A549 (cell line): ENCODE data around the gene ATP8A2. TPM values are rescaled to one million over a fixed set of nuclear protein-coding genes. Genes with fewer than 3 reads are reported as not detected.

Experiments
- ATAC-seq, 2 experiments: fragments of 200-7000 bp in 1 of 2; fragments of >200 bp in 1 of 2; cut with Nextera tagmentation in 1 of 2; cut with Tn5 transposase in 1 of 2; 3 replicates each; pipeline versions ENCODE4 v1.8.0 to v1.9.1; 2018 to 2020; ENCODE audit warnings: mild to moderate bottlenecking in 1 of 2, moderate library complexity in 1 of 2
- CTCF ChIA-PET: fragments of 300-600 bp; sonication (Branson Sonifier 250); formaldehyde crosslinking; extraction: SDS; loops from one replicate; lab custom pipeline; 2021; ENCODE audit warnings: antibody characterized with exemption, inconsistent platforms; lab: Yijun Ruan, JAX
- POLR2A ChIA-PET: fragments of 350-600 bp; formaldehyde crosslinking; extraction: SDS; loops from one replicate; lab custom pipeline; 2021; ENCODE audit warnings: antibody characterized with exemption, inconsistent platforms; lab: Yijun Ruan, JAX
- DNase-seq, 2 experiments: peaks; one replicate each; pipeline versions ENCODE4 v3.0.0 to v3.0.0-alpha.2; 2011 to 2016; ENCODE audit warnings: low read depth in 1 of 2, low spot score in 1 of 2
- FAIRE-seq: peaks from 2 replicates; lab custom pipeline; 2011; peaks lifted over from hg19 to GRCh38; lab: Jason Lieb, UNC
- H3K27ac ChIP-seq, 2 experiments: fragments of >200 bp; sonication (Bioruptor Twin); formaldehyde crosslinking; 3 replicates each; pipeline ENCODE4 v1.5.1; 2016 to 2017
- H3K4me1 ChIP-seq: fragments of >200 bp; sonication (Bioruptor Twin); formaldehyde crosslinking; 3 replicates; pipeline ENCODE4 v1.6.1; 2016
- H3K4me2 ChIP-seq: fragments of >200 bp; sonication (Bioruptor Twin); formaldehyde crosslinking; 3 replicates; pipeline ENCODE4 v1.6.1; 2016
- H3K4me3 ChIP-seq: fragments of >200 bp; sonication (Bioruptor Twin); formaldehyde crosslinking; 3 replicates; pipeline ENCODE4 v1.5.1; 2016
- H3K9me3 ChIP-seq: fragments of >200 bp; sonication (Bioruptor Twin); formaldehyde crosslinking; 3 replicates; pipeline ENCODE4 v1.6.1; 2016
- ATOH8 ChIP-seq: fragments of 250-450 bp; sonication (Bioruptor Pico); IDR thresholded peaks from 2 replicates; pipeline ENCODE4 v1.5.0; 2020; ENCODE audit warnings: low read depth, mild to moderate bottlenecking, moderate library complexity
- CHD4 ChIP-seq: fragments of 200-600 bp; sonication (generic); IDR thresholded peaks from 2 replicates; pipeline ENCODE4 v1.6.1; 2016; ENCODE audit warnings: antibody characterized with exemption, mild to moderate bottlenecking, borderline replicate concordance
- CTCF ChIP-seq: fragments of >200 bp; sonication (Bioruptor Twin); formaldehyde crosslinking; IDR thresholded peaks from 3 replicates; pipeline ENCODE4 v1.5.1; 2016
- EP300 ChIP-seq, 2 experiments: fragments of >200 bp; sonication (Bioruptor Twin); formaldehyde crosslinking; IDR thresholded peaks; 2 replicates in 1 of 2; 3 replicates in 1 of 2; pipeline ENCODE4 v1.6.1; 2016 to 2017
- HES2 ChIP-seq: fragments of >200 bp; sonication (Bioruptor Twin); formaldehyde crosslinking; IDR thresholded peaks from 2 replicates; pipeline ENCODE4 v1.6.1; 2016
- HOXA7 ChIP-seq: fragments of 250-450 bp; sonication (Bioruptor Pico); IDR thresholded peaks from 2 replicates; pipeline ENCODE4 v1.5.0; 2020; ENCODE audit warnings: mild to moderate bottlenecking, moderate library complexity
- HOXB5 ChIP-seq: fragments of 250-450 bp; sonication (Bioruptor Pico); IDR thresholded peaks from 2 replicates; pipeline ENCODE4 v1.5.0; 2020; ENCODE audit warnings: mild to moderate bottlenecking, moderate library complexity
- MAZ ChIP-seq: fragments of 150-350 bp; IDR thresholded peaks from 2 replicates; pipeline ENCODE4 v1.6.1; 2014; ENCODE audit warnings: antibody characterized with exemption, low read depth, low read length, borderline replicate concordance
- NFE2L2 ChIP-seq: fragments of 150-350 bp; conservative IDR thresholded peaks from 2 replicates; pipeline ENCODE4 v1.6.1; 2014; ENCODE audit warnings: low read length
- NR3C1 ChIP-seq: fragments of >200 bp; sonication (Bioruptor Twin); formaldehyde crosslinking; IDR thresholded peaks from 3 replicates; pipeline ENCODE4 v1.6.1; 2017
- PBX3 ChIP-seq: IDR thresholded peaks from 2 replicates; pipeline ENCODE4 v1.6.1; 2012
- PHF8 ChIP-seq: fragments of 200-600 bp; sonication (generic); IDR thresholded peaks from 2 replicates; pipeline ENCODE4 v1.6.1; 2016; ENCODE audit warnings: low read depth, mild to moderate bottlenecking, antibody characterized with exemption, moderate library complexity, borderline replicate concordance
- RCOR1 ChIP-seq: fragments of 150-350 bp; IDR thresholded peaks from 2 replicates; pipeline ENCODE4 v1.6.1; 2014; ENCODE audit warnings: antibody characterized with exemption, low read length, low read depth
- RNF2 ChIP-seq: fragments of 200-600 bp; sonication (generic); IDR thresholded peaks from 2 replicates; pipeline ENCODE4 v1.6.1; 2016; ENCODE audit warnings: low read depth, mild to moderate bottlenecking, antibody characterized with exemption, moderate library complexity, borderline replicate concordance
- SREBF2 ChIP-seq: fragments of 450-650 bp; IDR thresholded peaks from 2 replicates; pipeline ENCODE4 v1.6.1; 2014; ENCODE audit warnings: mild to moderate bottlenecking, moderate library complexity
- USF2 ChIP-seq: fragments of 450-650 bp; IDR thresholded peaks from 2 replicates; pipeline ENCODE4 v1.6.1; 2014; ENCODE audit warnings: antibody characterized with exemption
- ZC3H11A ChIP-seq: fragments of 450-650 bp; IDR thresholded peaks from 2 replicates; pipeline ENCODE4 v1.6.1; 2014; ENCODE audit warnings: antibody characterized with exemption, mild to moderate bottlenecking
- ZFP36 ChIP-seq: fragments of 450-650 bp; IDR thresholded peaks from 2 replicates; pipeline ENCODE4 v1.6.1; 2014; ENCODE audit warnings: borderline replicate concordance; ENCODE audit not compliant: partially characterized antibody
- ZSCAN20 ChIP-seq: fragments of 250-450 bp; sonication (Bioruptor Pico); IDR thresholded peaks from 2 replicates; pipeline ENCODE4 v1.8.0; 2022; ENCODE audit warnings: mild to moderate bottlenecking, moderate library complexity
- WGBS: methylation state at CpG from one replicate; pipeline ENCODE4 v1.1.6; 2017; ENCODE audit errors: missing lambda C conversion rate; 5-methylcytosine and 5-hydroxymethylcytosine counted together
- polyA plus RNA-seq, 4 experiments: library from polyadenylated mRNA; depleted of rRNA in 3 of 4; stranded (reverse); fragments of >200 nt; fragmentation: RNase III in 1 of 4; extraction: RNeasy Plus Mini Kit Qiagen cat#74134 plus additional on column Dnase treatment in 1 of 4; gene quantifications; 2 replicates in 3 of 4; 3 replicates in 1 of 4; pipeline ENCODE4 v1.2.3, GENCODE V29; 2011 to 2017

ATP8A2 gene
- polyA plus RNA-seq, 2 of the 4 experiments (the other 2 are of a cell fraction): 0.03 TPM; not detected in 1

- ChIA-PET CTCF (no interaction called here), POLR2A (no interaction called here)
- Histone ChIP-seq H3K4me2 (no peak overlapping the region), H3K9me3 (no peaks in the 10 kb centered on the region), H3K27ac (no peak overlapping the region), H3K4me1 (no peaks in the 10 kb centered on the region), H3K4me3 (no peak overlapping the region)
- TF ChIP-seq ZSCAN20 (no peak), ZC3H11A (no peak), NR3C1 (no peak), PBX3 (no peak), MAZ (no peak), USF2 (no peak), HOXA7 (CRISPR knock-in tag) (no peak), EP300 (IDR thresholded peaks at IDR 0.05) (no peak), ZFP36 (no peak), HOXB5 (CRISPR knock-in tag) (no peak), CTCF (no peak), NFE2L2 (no peak), SREBF2 (no peak), HES2 (no peak), RCOR1 (no peak)
- no peak for ATAC-seq
- 17% methylated on average over 7 of the region's 7 CpGs for WGBS
- DNase-seq: no peak
- no peak for FAIRE-seq
Observed at GRCh38 chr13:25844559-25845434, 473.0 kb downstream of the ATP8A2 start.

- WGBS: 15% methylated on average over 4 of the region's 4 CpGs
- Histone ChIP-seq H3K4me3 (no peak overlapping the region), H3K4me1 (no peaks in the 10 kb centered on the region), H3K4me2 (no peak overlapping the region), H3K27ac (no peak overlapping the region), H3K9me3 (no peaks in the 10 kb centered on the region)
- ATAC-seq: no peak
- TF ChIP-seq HOXB5 (CRISPR knock-in tag) (no peak), ATOH8 (CRISPR knock-in tag) (no peak), CHD4 (no peak), RNF2 (no peak), MAZ (no peak), PHF8 (no peak), NR3C1 (no peak)
- CTCF ChIA-PET: no interaction called here
- POLR2A ChIA-PET: no interaction called here
- no peak for DNase-seq
- FAIRE-seq: no peak
Observed at GRCh38 chr13:25846222-25846984, 474.6 kb downstream of the ATP8A2 start.
